ENCODE data around the gene VSIG4.
"Not testable (repeated sequence)": the region's sequence is repeated elsewhere in the genome, so short reads cannot be mapped to it uniquely, and the experiment has no call there.

VSIG4 gene

GRCh38 chrX:65993332-65993731, 46.5 kb downstream of the VSIG4 start:
- POLR2A ChIA-PET: no interaction called here
- no peak for TF ChIP-seq CTCF (IDR thresholded peaks at IDR 0.05; ENCODE audit: control extremely low read depth, extremely low read depth, low read depth, missing control alignments)
- CTCF ChIA-PET: interaction anchor here (1.1 to 1.4 kb wide), 2 partner anchors 465 to 735 kb away, joined by 3 to 4 read pairs; no protein-coding TSS in a partner anchor
- no peak for DNase-seq (ENCODE audit: extremely low spot score)

GRCh38 chrX:65990702-65991101, 49.2 kb downstream of the VSIG4 start:
- TF ChIP-seq CTCF (IDR thresholded peaks at IDR 0.05; ENCODE audit: control extremely low read depth, extremely low read depth, low read depth, missing control alignments): no peak
- ChIA-PET CTCF (interaction anchor here (1.7 kb wide), 1 partner anchor 409 kb away, joined by 6 read pairs; no protein-coding TSS in a partner anchor), POLR2A (no interaction called here)
- no peak for DNase-seq (ENCODE audit: extremely low spot score)

- POLR2A ChIA-PET: no interaction called here
- no peak for DNase-seq (ENCODE audit: extremely low spot score)
- CTCF ChIA-PET: interaction anchor here (2.6 kb wide), 1 partner anchor 29 kb away, joined by 10 read pairs; no protein-coding TSS in a partner anchor
- no peak for TF ChIP-seq CTCF (IDR thresholded peaks at IDR 0.05; ENCODE audit: control extremely low read depth, extremely low read depth, low read depth, missing control alignments)
Measured at GRCh38 chrX:65987811-65988210, 52.1 kb downstream of the VSIG4 start.

- TF ChIP-seq CTCF (IDR thresholded peaks at IDR 0.05; ENCODE audit: control extremely low read depth, extremely low read depth, low read depth, missing control alignments): peak; percentile 17
- POLR2A ChIA-PET: no interaction called here
- CTCF ChIA-PET: interaction anchor here (0.5 to 3.1 kb wide), 16 partner anchors 8 to 405 kb away, joined by 3 to 11 read pairs (median 4); no protein-coding TSS in a partner anchor
- peak; percentile 28 for DNase-seq (ENCODE audit: extremely low spot score)
Measured at GRCh38 chrX:65985922-65986588, 53.8 kb downstream of the VSIG4 start.

- DNase-seq (ENCODE audit: extremely low spot score): no peak
- ChIA-PET POLR2A (no interaction called here), CTCF (interaction anchor here (1.1 to 3.1 kb wide), 5 partner anchors 9 to 404 kb away, joined by 3 to 11 read pairs (median 4); no protein-coding TSS in a partner anchor)
- no peak for TF ChIP-seq CTCF (IDR thresholded peaks at IDR 0.05; ENCODE audit: control extremely low read depth, extremely low read depth, low read depth, missing control alignments)
Measured at GRCh38 chrX:65985211-65985610, 54.7 kb downstream of the VSIG4 start.

- CTCF ChIA-PET; DNase-seq (ENCODE audit: extremely low spot score); POLR2A ChIA-PET: not testable (repeated sequence)
Measured at GRCh38 chrX:65977161-65977560, 62.7 kb downstream of the VSIG4 start.

- ChIA-PET CTCF (interaction anchor here (0.6 kb wide), 1 partner anchor 23 kb away, joined by 3 read pairs; no protein-coding TSS in a partner anchor), POLR2A (no interaction called here)
- DNase-seq (ENCODE audit: extremely low spot score): no peak
- TF ChIP-seq CTCF (IDR thresholded peaks at IDR 0.05; ENCODE audit: control extremely low read depth, extremely low read depth, low read depth, missing control alignments): no peak
Measured at GRCh38 chrX:65976161-65976560, 63.7 kb downstream of the VSIG4 start.

- CTCF ChIA-PET; POLR2A ChIA-PET; DNase-seq (ENCODE audit: extremely low spot score): not testable (repeated sequence)
Measured at GRCh38 chrX:65975161-65975751, 64.6 kb downstream of the VSIG4 start.
